ENCODE measurements around the gene SOWAHA. TPM values are rescaled to one million over a fixed set of nuclear protein-coding genes. Genes with fewer than 3 reads are reported as not detected.

SOWAHA gene
- 0.20 and 0.31 TPM in 2 replicates for total RNA-seq (2021)
- long read RNA-seq = 0 reads

- H3K4me2 ChIP-seq (ENCODE audit: insufficient read depth, insufficient read length, low read length) = peak within 1 kb of the TSS; percentile 15
- H3K4me1 ChIP-seq (ENCODE audit: insufficient read depth, low read length) = no peaks in the 10 kb centered on the region
- H3K56ac ChIP-seq (ENCODE audit: insufficient read length, low read depth, low read length) = no peak within 1 kb of the TSS
- H4K8ac ChIP-seq (replicated peaks; ENCODE audit: insufficient read length, low read depth, low read length) = no peak within 1 kb of the TSS
- H3K36me3 Mint-ChIP-seq (ENCODE audit: insufficient read depth in 1 of 3, low read depth in 3 of 3) = peaks cover 0 to 4% (median 0%) of the 10 kb centered on the region in 3 experiments; a peak in 3 of 7 replicates
- no CpG with 5 or more reads among the region's 68 CpGs for WGBS (ENCODE audit: extremely low coverage, insufficient read length, low lambda C conversion rate)
- no peak within 1 kb of the TSS for H3K23ac ChIP-seq (ENCODE audit: insufficient read length, low read depth, low read length)
- no peak within 1 kb of the TSS for H2BK20ac ChIP-seq (ENCODE audit: low read depth, low read length, poor library complexity, severe bottlenecking)
- no peak within 1 kb of the TSS for H2BK5ac ChIP-seq (ENCODE audit: insufficient read length, low read length)
- no peak within 1 kb of the TSS for H2BK15ac ChIP-seq (ENCODE audit: low read depth, low read length)
- no peaks in the 10 kb centered on the region for H4K20me1 ChIP-seq (ENCODE audit: control insufficient read depth, insufficient read depth, insufficient read length)
- no peak within 1 kb of the TSS for H3K27ac ChIP-seq (ENCODE audit: insufficient read length, low read depth, low read length)
- no peaks in the 10 kb centered on the region for H3K23me2 ChIP-seq (ENCODE audit: insufficient read length, low read depth, low read length, poor library complexity, severe bottlenecking)
- H2BK120ac ChIP-seq (ENCODE audit: low read depth, low read length, poor library complexity, severe bottlenecking) = no peak within 1 kb of the TSS
- H3K9me3 ChIP-seq (ENCODE audit: control insufficient read depth, low read depth, low read length) = no peaks in the 10 kb centered on the region
- peaks cover 32% of the 10 kb centered on the region for H3K27me3 ChIP-seq (ENCODE audit: insufficient read depth, low read length)
- H2AFZ ChIP-seq (ENCODE audit: low read length) = no peak within 1 kb of the TSS
- H4K5ac ChIP-seq (ENCODE audit: insufficient read length, low read depth, low read length) = no peak within 1 kb of the TSS
- H3T11ph ChIP-seq (ENCODE audit: low read length) = no peak within 1 kb of the TSS
- DNase-seq = peak; percentile 55
- H3K79me2 ChIP-seq (ENCODE audit: insufficient read depth, low read length) = no peaks in the 10 kb centered on the region
- H3K9me3 Mint-ChIP-seq = peaks cover 0 to 4% of the 10 kb centered on the region in 2 experiments; a peak in 3 of 5 replicates
- peak within 1 kb of the TSS; percentile 54 to 79 for H3K4me3 Mint-ChIP-seq
- no peak within 1 kb of the TSS for H3K4ac ChIP-seq (ENCODE audit: low read depth, low read length)
- H3K79me1 ChIP-seq (ENCODE audit: insufficient read depth, low read depth, low read length, poor library complexity, severe bottlenecking) = no peaks in the 10 kb centered on the region
- no peak for TF ChIP-seq CTCF (conservative IDR thresholded peaks at IDR 0.05)
- peaks cover 4 to 14% of the 10 kb centered on the region in 2 experiments for H3K4me1 Mint-ChIP-seq
- H3K27ac Mint-ChIP-seq = no peak within 1 kb of the TSS
- H4K91ac ChIP-seq (ENCODE audit: insufficient read length, low read depth, low read length) = no peak within 1 kb of the TSS
- peaks cover 81% of the 10 kb centered on the region for H3K27me3 Mint-ChIP-seq (ENCODE audit: low read depth)
- H3K14ac ChIP-seq (ENCODE audit: insufficient read depth, low read length) = no peak within 1 kb of the TSS
- no peak within 1 kb of the TSS for H2BK12ac ChIP-seq (ENCODE audit: insufficient read length, low read depth, low read length)
- H3K18ac ChIP-seq (ENCODE audit: insufficient read length, low read depth, low read length) = no peak within 1 kb of the TSS
- H2AK5ac ChIP-seq (ENCODE audit: insufficient read length, low read length) = no peak within 1 kb of the TSS
- H3K9ac ChIP-seq (ENCODE audit: extremely low read depth, insufficient read length, low read length) = no peak within 1 kb of the TSS
Measured at GRCh38 chr5:132812781-132813598, at the start of gene SOWAHA. SOWAHA (plus strand) TSS chr5:132813302; CDS start chr5:132813622, 320 bp downstream.
